M059J (cell line): ENCODE results near the gene OR4F16. TPM values are rescaled to one million over a fixed set of nuclear protein-coding genes. Genes with fewer than 3 reads are reported as not detected.
"Not testable (repeated sequence)": the region's sequence is repeated elsewhere in the genome, so short reads cannot be mapped to it uniquely, and the experiment has no call there.

Source experiments
- DNase-seq: peaks from one replicate; pipeline ENCODE4 v3.0.0-alpha.2; 2012; ENCODE audit warnings: low read depth
- total RNA-seq: library from RNA; depleted of rRNA; stranded (reverse); fragments of >200 nt; shearing (Covaris generic); gene quantifications from 2 replicates; pipeline ENCODE4 v1.2.3, GENCODE V29; 2014; rRNA removed

The OR4F16 gene
- not detected in 2 replicates for total RNA-seq

GRCh38 chr1:686554-686953, at the start of gene OR4F16:
TSS of gene OR4F16 (minus strand) at chr1:686654. CDS start at chr1:686654, 0 bp downstream.
- not testable (repeated sequence) for DNase-seq

GRCh38 chr1:733649-734048, 47.2 kb upstream of the OR4F16 start:
- not testable (repeated sequence) for DNase-seq

GRCh38 chr1:727040-727439, 40.6 kb upstream of the OR4F16 start:
- not testable (repeated sequence) for DNase-seq

Other genes with a start within 250 kb of the OR4F16 start
- not detected in 2 replicates for gene OR4F29, start 235.0 kb downstream of the OR4F16 start, total RNA-seq
- gene SAMD11, start 237.3 kb upstream of the OR4F16 start, total RNA-seq: 30.5 and 59.8 TPM in 2 replicates